Measurements from ENCODE around the gene ORC6.

- no peak for TF ChIP-seq CTCF (IDR thresholded peaks at IDR 0.05; ENCODE audit: low read length)
- no peak for TF ChIP-seq EZH2 (optimal IDR thresholded peaks at IDR 0.05; ENCODE audit: low read depth, low read length)
- TF ChIP-seq EZH2phosphoT487 (IDR thresholded peaks at IDR 0.05; ENCODE audit: low read length) = no peak
Observed at GRCh38 chr16:46730801-46731690, 41.6 kb downstream of the ORC6 start.

All from MM.1S (cell line).